ENCODE measurements around the gene VIT.
A peak's percentile ranks its signal among the peaks of the same experiment; 100 is the strongest.
"Not testable (repeated sequence)": the region's sequence is repeated elsewhere in the genome, so short reads cannot be mapped to it uniquely, and the experiment has no call there.

VIT gene

GRCh38 chr2:36811071-36811470 lies 114.6 kb downstream of the VIT start:
- no peak for DNase-seq

- peak; percentile 37 for DNase-seq
Measured at GRCh38 chr2:36812196-36812595, 115.7 kb downstream of the VIT start.

DNA sequence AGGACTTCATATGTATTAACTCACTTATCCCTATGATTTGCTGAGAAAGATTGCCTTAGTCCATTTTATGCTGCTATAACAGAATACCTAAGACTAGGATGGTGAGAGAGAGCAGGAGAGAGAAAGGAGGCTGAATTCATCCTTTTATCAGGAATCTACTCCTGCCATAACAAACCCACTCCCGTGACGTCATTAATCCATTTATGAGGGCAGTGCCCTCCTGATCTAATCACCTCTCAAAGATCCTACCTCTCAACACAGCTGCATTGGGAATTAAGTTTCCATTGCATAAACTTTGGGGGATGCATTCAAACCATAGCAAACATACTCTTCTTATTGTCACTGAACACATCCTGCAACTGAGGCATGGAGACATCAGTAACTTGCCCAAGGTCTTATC lies 122.0 kb downstream of the VIT start:
- no peak for DNase-seq

- peak; percentile 60 for DNase-seq
Measured at GRCh38 chr2:36819095-36819711, 122.7 kb downstream of the VIT start.

DNA sequence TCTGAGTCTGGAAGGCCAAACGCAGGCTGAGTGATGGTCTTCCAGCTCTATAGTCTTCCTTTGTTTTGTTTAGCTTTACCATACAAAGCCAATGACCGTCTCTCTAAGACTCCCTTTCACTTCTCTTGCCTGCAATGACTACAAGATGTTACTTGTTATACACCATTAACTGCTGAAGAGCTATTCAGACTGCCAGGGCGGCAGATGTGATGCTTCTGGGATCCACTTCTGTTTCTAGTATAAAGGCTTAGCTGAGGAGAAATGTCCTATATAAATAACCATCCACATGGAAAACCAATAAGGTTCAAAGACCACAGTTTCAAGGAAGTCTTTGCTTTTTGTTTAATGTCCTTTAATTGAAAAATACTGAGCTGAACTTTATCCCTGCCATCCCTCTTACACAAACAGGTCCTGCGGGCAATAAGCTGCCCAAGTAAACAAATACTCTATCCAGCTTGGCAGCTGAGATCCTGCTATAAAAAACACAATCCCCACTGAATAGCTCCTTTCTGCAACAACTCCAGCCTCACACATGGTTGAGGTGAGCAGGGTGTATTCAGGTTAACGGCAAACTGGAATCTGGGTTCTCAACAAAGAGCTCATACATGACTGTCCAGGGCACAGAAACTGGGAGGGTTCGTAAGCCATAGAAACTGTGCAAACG lies 124.6 kb downstream of the VIT start:
- DNase-seq, result no peak

- no peak for DNase-seq
Measured at GRCh38 chr2:36823862-36824261, 127.4 kb downstream of the VIT start.

DNA sequence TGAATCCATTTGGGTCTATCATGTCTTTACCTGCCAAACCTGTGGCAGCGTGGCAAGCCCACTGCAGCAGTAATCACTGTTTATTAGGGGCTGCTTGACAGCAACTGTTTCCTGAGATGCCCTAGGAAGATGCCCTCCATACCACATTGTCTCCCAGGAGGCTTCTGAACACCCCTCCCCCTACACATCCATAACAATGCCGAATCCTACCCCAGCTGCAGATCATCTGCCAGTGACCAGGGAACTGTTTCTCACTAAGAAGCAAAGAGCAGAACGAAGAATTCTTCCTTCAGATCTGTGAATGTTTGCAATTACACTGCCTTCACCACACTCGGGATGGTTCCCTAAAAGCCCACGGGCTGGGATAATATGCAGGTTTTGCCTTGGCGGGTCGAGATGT lies 127.8 kb downstream of the VIT start:
- no peak for DNase-seq

- not testable (repeated sequence) for DNase-seq
Measured at GRCh38 chr2:36824683-36825082, 128.2 kb downstream of the VIT start.

- DNase-seq, result no peak
Measured at GRCh38 chr2:36831185-36831584, 134.7 kb downstream of the VIT start.

DNA sequence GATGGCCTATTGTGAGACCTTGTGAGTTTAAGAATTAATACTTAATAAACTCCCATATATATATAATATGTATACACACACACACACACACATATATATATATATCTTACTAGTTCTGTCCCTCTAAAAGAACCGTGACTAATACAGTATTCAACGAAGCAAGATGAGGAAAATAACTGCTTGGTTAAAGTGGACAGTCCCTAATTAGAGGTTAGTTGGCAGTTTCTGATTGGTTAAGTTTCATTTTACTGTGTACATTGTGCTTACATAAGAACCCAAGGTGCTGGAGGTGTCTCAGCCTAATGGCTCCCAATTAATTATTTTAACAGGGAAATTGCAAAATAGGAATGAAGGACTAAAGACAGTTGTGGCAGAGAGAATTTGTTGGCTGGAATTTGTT lies 137.7 kb downstream of the VIT start:
- no peak for DNase-seq

DNA sequence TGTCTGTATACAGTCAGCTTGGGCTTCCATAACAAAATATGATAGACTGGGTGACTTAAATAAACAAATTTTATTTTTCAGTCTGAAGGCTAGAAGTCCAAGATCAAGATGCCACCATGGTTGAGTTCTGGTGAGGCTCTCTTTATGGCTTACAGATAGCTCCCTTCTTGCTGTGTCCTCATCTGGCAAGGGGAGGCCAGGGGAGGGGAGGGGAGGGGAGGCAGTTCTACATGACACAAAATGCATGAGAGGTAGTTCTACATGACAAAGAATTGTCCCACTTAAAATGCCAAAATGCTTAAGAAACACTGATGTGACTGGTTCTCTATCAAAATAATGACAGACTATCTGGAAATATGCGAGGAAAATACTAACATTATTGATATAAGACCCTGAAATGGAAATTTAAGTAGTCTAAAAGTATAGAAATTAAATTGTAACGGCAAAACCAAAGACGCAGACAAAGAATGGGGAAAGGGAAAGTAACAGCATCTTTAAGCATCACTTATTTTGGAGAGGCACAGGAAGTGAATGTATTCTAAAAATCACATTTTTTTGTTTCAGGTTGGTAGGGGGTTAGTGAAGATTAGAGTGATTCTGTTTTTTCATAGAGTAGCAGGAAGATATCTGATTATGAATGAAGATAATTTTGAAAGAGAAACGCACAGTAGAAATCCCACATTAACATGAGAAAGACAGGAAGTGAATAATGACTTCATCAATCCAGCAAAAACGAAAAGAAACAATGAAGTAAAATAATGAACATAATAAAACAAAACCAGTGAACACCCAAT lies 138.4 kb downstream of the VIT start:
- no peak for DNase-seq

DNA sequence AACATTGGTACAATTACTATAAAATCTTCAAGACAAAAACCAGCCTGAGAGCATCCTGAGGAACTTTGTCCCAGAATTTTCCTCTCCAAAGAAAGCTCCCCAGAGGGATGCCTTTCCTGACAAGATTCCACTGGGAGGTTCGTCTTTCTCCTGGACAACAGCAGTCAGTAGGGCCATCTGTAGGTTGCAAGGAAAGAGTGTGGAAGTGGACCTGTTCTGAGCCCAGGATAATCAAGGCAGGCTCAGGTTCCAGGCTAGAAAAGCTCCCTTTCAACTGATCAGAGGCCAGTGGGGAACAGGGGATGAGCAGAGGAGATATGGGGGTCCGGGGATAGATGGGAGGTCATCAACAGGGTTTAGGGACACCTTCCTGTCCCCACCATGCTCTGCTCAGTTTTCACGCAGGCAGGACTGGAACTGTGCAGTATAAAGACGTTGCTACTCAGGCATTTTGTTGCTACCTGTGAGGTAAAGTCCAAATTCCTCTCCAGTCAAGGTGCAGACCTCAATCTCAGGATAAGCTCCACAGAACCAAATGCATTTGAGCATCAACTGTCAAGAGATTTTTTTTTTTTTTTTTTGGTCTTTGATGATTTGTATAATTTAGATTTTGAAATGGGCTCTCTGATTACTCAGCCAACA lies 143.6 kb downstream of the VIT start:
- no peak for DNase-seq

GRCh38 chr2:36843838-36844237 lies 147.3 kb downstream of the VIT start:
- DNase-seq, result no peak

- no peak for DNase-seq
Measured at GRCh38 chr2:36849265-36849664, 152.8 kb downstream of the VIT start.

DNA sequence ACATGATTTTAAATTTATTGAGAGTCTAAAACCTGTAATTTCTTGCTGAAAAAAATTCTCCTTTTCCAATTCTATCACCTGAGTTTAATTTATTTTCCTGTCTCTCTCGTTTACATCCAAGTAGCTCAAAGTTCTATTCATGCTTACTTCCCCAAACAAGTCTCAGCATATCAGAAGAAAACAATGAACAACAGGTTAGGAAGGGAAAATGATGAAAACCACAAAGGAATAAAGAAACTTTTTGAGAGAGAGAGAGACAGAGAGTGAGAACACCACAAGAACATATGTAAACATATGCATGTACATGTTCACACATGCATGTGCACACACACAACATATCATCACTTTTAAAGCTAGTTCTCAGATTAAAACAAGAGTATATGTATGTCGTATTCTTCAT lies 157.7 kb downstream of the VIT start:
- DNase-seq, result no peak

DNA sequence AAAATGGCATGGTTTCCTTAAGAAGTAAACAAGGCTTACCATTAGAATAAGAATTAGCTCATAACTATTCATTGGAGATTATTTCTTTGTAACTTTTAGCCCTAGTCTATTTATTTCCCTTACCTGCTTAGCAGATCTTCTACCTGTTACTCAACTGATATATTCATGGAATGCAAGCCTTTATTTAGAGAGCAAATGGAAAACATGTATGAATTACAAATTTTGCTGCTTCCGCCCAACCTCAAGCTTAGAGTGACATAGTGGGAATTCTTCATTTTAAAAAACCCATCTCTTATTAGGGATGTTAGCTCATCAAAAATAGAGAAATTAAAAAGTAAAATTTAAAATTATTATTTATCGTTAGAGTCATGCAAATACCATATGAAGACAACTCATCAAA lies 158.9 kb downstream of the VIT start:
- DNase-seq, result no peak

- no peak for DNase-seq
Measured at GRCh38 chr2:36857713-36858112, 161.2 kb downstream of the VIT start.

DNA sequence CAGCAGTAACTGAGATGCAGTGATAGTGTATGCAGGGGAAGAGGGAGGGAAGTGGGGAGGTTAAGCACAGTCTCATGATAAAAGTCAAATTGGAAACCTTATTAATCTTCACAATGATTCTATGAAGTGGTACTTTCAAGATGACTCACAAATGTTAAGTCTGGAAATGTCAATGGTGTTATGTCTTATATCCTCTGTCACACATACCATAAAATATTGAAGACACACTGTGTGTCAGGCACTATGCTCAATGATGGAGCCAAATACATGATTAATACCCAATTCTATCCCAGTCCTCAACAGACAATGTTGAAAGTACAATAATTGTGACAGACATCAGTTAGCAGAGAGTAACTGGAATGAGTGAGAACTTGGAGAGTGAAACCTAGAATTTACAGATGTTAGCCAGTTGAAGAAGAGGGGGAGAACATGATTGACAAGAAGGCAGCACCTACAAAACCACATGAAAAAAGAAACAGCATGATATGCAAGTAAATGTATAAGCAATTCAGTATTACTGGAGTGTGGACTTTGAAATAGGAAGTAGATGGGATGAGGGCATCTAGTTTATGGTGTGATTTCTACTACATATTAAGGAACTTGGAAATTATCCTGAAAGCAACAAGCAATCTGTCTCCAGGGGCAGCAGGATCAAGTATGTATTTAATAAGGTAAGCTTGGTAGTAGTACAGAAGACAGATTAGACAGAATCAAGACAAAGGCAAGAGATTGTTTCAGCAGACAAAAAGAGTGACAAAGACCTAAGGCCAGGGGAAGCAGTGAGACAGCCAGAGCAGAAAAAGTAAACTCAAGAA lies 162.3 kb downstream of the VIT start:
- no peak for DNase-seq

GRCh38 chr2:36859366-36859792 lies 162.9 kb downstream of the VIT start:
- no peak for DNase-seq

DNA sequence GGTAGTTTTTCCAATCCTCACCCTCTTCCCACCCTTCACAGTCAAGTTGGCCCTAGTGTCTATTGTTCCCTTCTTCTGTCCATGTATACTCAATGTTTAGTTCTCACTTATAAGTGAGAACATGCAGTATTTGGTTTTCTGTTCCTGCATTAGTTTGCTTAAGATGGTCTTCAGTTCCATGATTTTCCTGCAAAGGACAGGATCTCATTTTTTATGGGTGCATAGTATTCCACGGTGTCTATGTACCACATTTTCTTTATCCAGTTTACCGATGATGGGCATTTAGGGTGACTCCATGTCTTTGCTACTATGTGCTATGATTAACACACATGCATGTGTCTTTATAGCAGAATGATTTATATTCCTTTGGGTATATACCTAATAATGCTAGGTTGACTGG lies 165.4 kb downstream of the VIT start:
- no peak for DNase-seq

Data from OCI-M1 (cell line).